Measurements from ENCODE around the gene MAP3K14. TPM values are rescaled to one million over a fixed set of nuclear protein-coding genes. Genes with fewer than 3 reads are reported as not detected.
A peak's percentile ranks its signal among the peaks of the same experiment; 100 is the strongest.

The MAP3K14 gene
- total RNA-seq, 1 donor from 2014 or later: 8.7 TPM

DNA sequence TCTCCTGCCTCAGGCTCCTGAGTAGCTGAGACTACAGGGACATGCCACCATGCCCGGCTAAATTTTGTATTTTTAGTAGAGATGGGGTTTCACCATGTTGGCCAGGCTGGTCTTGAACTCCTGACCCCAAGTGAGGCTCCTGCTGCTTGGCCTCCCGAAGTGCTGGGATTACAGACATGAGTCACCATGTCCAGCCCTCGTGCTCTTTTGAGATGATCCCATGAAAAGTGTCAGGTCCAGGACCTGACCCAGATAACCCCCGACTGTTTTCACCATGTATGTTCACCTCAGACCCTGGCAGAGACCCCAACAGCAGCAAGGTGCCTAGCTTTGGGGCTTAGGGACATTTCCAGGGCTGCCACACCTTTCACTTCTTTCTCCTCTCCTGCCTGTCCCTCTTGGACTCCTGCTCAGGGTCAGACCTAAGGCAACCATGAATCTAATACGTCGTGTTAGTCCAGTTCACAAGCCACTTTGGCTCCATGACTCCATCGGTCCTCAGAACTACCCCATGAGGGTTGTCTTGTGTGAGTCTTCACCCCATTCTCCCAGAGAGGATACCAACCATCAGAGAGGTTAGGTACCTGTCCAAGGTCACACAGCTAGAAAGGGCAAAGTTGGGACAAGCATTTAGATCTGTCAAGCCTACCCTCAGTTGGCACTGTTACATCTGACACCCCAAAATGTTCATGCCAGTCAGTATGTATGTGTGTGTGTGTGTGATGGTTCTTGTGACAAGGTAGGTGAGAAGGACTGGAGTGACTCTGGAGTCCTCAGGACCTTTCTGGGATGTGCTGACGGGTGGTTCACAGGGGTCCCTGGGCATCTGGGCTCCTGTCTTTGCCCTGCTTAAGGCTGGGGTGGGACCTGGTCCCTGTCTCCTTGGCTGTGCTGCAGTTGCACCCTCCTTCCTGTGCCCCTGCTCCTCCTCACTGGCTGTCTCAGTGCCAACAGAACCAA lies 23.1 kb upstream of the MAP3K14 start:
- DNase-seq (ENCODE audit: low spot score): peak; percentile 47

DNA sequence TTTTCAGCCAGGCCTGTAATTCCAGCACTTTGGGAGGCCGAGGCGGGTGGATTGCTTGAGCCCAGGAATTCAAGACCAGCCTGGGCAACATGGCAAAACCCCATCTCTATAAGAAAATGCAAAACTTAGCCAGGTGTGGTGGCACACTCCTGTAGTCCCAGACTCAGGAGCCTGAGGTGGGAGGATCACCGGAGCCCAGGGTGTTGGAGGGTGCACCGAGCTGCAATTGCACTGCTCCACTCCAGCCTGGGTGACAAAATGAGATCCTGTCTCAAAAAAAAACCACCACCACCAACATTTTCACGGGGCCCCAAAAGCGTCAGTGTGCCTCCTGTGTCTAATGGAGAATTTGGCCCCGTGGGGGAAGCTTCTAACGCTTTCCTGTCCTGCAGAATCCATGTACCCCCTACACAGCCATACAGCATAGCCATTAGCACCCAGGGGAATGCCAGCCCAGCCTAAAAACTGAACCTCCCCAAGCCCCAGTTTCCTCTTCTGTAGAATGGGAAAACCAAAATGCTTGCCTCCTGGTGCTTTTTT lies 22.2 kb upstream of the MAP3K14 start:
- peak; percentile 24 for DNase-seq (ENCODE audit: low spot score)

DNA sequence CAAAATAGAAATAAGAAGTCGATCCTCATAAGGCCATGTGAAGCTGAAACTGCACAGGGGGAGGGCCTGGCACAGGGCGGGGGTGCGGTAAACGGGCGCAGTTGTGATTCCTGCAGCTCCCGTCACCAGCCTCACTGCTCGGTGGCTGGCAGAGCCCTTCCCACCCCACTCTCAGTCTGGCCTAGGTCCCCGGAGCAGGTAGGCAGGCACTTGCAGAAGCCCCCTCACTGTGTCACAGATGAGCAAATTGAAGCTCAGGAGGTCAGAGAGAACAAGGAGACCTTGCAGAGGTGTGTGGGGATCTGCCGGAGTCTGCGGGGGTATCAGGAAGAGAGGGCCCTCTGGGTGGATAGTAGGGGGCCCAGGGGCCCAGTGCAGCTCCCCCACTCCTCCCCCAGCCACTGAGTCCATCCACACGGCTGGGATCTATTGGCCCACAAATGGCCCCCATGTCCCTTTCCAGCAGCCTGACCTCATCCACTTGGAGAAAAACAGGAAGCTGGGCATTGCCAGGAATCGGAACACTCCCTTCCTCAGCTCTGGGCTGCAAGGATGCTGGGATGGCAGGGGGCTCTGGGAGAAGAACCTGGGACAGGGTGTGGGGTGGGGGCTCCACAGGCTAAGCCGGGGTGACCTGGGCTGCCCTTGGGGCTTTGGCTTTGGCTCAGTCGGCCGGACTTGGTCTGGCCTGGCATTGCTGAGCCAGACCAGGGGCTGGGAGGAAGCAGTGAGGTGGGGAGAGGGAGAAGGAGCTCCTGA lies 21.4 kb upstream of the MAP3K14 start:
- DNase-seq (ENCODE audit: low spot score): peak; percentile 85

DNA sequence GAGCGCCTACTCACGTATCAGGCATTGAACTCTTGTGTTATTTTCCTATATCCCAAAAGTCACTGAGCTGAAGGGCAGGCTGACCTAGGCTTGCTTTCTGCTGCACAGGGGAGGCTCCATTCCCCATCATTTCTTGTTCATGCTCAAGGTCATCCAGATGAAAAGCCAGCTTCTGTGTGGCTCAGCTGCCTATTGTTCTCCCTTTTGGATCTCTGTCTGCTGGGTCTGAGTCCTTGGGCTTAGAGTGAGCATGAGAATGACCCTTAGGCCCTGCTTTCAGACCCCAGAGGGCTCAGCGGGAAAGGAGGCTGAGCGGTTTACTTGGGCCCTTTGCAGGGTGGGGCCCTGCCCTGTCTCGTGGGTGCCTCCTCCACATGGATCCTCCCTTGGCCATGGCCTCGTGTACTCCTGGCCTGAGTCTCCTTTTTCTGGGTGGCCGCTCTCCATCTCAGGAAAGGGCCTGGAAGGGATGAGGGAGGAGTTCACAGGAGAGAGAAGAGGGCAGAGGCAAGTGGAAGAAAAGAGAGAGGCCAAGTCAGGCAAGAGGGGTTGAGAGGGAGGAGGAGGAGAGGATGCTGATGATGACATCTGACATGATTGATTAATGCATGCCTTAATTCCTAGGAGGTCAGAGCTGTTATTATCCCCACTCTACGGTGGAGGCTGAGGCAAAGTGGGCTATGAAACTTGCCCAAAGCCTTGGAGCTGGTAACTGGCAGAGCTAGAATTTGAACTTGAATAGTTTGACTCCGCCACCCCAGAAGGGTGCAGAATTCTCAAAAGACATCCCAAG lies 19.8 kb upstream of the MAP3K14 start:
- peak; percentile 20 for DNase-seq (ENCODE audit: low spot score)

DNA sequence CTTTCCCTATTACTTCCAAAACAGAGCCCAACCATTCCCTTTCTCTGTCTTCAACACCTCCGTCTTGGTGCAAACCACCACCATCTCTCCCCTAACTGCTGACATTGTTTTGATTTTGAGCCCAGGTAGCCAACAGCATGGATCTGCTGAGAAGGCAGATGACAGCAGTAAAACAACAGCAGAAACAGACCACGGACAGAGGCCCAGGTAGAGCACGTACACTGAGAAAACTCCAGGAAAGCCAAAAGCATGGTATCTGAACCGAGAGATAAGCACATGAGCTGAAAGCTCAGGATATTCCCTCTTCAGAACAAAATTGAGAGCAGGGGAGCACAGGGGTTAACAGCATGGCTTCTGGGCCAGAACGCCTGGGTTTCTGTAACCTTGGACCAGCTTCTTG lies 18.9 kb upstream of the MAP3K14 start:
- DNase-seq (ENCODE audit: low spot score): peak; percentile 9

DNA sequence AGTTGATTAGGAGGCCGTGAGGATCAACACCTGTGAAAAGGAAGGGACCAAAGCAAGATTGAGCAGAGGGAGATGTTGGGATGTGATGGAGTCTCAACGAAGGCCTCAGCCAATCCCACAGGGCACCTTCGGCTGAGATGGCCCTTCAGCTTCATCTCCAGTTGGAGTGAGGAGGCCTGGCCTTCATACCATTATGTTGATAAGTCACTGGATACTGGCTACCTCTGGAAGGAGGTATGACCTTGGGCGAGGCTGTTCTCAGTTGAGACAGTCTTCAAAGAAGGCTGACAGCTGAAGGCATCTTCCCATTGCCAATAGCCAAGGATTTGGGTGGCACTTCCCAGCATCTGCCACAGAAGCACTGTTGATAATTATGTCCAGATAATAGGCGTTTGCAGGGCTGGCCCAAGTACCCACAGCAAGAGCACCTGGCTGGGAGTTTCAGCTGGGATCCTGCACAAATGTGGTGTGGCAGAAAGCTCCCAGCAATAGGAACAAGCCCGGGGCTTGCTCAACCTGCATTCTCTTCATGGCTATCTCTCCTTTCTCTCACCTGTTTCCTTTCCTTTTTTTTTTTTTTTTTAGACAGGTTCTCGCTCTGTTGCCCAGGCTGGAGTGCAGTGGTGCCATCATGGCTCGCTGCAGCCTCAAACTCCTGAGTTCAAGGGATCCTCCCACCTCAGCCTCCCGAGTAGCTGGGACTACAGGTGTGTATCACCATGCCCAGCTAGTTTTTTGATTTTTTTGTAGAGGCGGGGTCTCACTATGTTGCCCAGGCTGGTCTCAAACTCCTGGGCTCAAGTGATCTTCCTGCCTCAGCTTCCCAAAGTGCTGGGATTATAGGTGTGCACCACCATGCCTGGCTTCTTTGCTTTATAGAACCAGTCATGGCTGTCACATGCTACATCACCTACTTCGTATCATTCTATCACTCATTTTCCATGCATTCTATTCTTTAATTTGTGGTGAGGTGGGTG lies 18.2 kb upstream of the MAP3K14 start:
- peak; percentile 37 for DNase-seq (ENCODE audit: low spot score)

DNA sequence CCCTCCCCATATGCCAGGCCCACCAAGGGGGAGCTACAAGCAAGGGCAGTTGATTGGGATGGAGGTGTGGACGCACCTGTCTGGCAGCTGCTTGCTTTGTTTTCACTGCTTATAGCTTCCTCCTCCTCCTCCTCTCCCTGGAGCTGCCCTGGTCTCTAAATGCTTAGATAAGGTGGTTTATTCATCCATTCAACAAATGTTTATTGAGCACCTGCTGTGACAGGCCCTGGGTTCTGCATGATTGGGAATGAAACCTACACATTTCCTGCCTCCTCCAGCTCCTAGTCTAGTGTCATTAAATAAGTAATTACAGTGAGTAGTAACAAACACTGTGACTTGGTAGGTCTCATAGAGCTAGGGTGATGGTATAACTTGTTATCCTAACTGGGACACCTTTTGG lies 17.4 kb upstream of the MAP3K14 start:
- peak; percentile 43 for DNase-seq (ENCODE audit: low spot score)

DNA sequence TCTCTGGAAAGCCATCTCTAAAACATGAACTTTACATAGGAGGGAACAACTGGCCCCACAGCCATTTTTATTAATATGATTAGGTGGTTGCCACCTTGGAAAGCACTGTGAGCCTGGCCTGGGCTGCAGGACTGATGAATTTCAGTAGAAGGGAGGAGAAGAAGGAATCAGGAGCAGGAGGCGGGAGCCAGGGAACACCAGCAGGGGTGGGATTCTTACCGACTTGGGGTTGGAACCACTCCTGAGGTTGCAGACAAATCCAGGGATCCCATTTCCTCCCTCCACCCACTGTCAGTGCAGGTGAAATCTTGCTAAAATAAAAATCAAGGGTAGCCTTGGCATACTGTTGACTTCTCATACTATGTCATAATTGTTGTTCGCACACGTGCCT lies 16.9 kb upstream of the MAP3K14 start:
- DNase-seq (ENCODE audit: low spot score): peak; percentile 41

DNA sequence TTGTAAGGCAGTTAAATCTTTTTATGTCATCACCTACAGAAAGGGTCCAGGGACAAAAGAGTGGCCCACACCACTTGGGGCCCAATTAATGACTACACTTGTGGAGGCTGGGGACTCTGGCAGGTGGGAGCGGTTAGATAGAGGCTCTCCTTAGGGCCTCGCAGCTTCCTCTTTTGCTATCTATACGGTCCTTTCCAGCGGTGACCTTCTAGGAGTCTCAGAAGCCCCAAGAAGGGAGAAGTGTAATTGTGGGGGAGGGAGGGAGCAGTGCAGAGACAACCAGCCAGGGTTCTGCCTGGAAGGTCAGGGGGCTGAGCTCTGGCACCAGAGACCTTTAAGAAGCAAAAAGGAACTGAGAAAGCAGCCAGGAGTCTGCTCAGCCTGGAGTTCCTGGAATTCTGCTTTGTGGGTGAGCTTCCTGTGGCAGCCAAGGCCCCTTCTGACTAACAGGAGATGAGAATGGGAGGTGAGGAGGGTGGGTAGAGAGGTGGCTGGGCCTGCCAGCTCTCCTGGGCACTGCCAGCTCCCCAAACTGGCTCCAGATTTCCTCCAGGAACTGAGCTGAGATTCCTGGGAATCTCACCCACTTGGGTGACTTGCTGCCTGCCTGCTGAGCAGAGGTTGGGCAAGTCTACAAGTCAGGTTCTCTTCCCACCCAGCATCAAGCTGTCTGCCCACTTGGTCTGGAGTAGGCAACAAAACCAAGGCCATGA lies 16.3 kb upstream of the MAP3K14 start:
- DNase-seq (ENCODE audit: low spot score): peak; percentile 28

DNA sequence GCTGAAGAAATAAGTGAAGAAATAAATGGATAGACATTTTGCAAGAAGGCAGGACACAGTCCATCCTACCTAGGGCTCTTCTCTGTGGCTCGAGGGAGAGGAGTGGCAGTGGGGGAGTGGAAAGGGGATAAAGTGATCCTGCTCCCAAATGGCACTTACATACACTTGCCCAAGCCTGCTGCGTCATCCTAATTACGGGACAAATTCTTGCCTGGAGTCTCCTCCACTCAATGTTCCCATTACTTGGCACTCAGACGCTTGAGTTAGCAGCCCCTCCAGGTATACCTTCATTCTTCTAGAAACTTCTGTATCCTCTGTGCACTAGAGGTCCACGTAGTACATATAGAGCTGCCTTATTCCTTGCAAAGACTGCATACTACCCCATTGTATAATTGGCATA lies 15.7 kb upstream of the MAP3K14 start:
- peak; percentile 28 for DNase-seq (ENCODE audit: low spot score)

DNA sequence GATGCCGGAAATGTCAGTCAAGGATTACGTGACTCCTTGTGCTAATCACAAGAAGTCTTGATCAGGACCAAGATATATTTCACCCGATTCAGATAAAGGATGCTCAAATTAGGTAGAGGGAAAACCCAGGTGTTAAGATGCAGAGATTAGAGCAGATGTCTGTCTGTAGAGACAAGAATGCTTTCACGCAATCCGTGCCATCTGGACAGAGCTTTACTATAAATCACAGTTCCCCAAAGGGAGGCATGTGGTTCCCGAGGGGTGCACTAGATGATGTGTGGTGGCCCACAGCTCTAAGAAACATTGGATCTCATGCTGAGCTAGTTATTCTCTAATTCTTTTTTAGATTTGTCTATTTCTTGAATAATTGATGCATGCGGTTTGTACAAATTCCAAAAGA lies 9.8 kb upstream of the MAP3K14 start:
- no peak for DNase-seq (ENCODE audit: low spot score)

DNA sequence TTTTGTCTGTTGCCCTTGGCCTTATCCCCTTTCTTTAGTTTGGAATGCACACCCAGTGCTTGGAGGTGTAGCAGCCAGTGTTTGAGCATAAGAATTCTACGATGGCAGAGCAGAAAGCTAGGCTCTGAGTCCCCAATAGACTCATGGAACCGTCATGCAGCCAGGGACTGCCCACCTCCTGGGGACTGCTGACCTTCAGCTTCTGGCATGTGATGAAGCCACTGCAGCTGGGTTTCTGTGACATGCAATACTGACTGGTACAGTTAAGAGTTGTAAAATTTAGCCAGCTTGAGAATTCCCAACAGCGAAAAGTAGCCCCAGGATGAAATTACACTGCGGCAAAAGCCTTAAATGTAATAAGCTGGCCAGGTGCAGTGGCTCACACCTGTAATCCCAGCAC lies 9.0 kb upstream of the MAP3K14 start:
- peak; percentile 28 for DNase-seq (ENCODE audit: low spot score)

DNA sequence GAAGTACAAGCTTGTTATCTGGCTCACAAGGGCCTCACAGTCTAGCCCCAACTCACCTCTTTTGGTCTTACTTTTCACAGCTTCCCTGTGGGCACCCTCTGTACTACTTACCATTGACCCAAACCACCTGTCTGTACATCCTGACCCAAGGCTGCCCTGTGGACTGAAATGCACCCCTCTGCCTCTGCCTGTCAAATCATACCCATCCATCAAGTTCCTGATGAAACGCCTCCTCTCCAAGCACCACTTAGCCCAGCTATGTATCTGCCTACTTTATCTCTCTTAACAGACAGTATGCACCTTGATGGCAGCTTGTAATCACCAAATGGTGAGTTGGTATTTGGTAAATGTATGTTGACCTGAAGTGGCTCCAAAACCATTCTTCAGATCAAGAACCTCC lies 7.5 kb upstream of the MAP3K14 start:
- DNase-seq (ENCODE audit: low spot score): no peak

DNA sequence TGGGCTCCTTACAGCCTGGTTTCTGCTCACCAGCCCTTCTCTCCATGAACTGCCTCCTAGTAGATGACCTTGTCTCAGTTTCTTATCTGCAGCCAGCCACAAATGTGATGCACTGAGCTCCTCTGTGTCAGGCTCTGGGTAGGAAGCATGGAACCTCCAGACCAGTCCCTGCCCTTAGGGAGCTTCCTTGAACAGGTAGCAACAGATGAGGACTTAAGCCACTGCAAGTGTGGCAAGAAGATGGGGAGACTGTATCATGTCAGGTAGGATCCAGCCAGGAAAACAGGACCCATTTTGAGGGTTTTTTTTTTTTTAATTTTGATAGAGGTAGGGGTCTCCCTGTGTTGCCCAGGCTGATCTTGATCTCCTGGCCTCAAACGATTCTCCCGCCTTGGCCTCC lies 5.3 kb upstream of the MAP3K14 start:
- no peak for DNase-seq (ENCODE audit: low spot score)

DNA sequence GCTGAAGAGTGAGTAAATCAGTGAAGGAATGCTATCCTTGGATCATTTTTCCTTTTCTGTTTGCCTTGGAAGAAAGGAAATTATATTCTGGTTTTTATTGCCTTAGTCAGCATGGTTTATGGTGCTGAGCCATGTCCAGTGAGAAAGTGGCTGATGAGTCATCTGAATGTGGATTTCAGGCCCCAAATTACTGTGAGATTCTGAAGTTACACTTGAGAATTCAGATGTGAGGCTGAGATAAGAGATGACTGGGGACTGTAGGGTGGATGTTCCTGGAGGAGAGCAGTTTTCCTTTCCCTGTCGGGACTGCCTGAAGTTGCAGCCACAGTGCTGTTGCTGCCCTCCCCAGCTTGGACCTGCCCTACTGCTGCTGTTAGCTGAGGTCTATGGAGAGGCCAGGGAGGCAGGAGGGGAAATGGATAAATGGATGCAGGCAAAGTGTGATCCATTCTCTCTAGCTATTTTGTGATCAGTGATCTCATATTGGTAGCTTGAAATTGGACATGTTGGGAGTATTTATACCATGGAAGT lies 4.2 kb upstream of the MAP3K14 start:
- no peak for DNase-seq (ENCODE audit: low spot score)

DNA sequence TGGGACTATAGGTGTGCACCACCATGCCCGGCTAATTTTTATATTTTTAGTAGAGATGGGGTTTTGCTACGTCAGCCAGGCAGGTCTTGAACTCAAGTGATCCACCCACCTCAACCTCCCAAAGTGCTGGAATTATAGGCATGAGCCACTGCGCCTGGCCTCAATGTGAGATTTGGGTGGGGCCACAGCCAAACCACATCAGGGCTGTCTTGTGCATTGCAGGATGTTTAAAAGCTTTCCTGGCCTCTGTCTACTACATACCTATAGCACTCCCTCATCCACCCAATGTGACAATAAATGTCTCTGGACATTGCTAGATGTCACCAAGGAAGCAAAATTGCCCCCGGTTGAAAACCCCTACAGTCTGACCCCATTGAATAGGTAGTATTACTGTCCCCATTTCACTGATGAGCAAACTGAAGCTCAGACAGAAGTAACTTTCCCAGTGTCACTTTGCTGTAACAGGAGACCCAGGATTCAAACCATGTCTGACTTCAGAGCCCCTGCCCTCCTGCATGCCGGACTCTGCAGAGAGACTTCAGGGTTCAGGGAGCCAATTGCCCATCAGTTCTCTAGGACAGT lies 3.6 kb upstream of the MAP3K14 start:
- no peak for DNase-seq (ENCODE audit: low spot score)

DNA sequence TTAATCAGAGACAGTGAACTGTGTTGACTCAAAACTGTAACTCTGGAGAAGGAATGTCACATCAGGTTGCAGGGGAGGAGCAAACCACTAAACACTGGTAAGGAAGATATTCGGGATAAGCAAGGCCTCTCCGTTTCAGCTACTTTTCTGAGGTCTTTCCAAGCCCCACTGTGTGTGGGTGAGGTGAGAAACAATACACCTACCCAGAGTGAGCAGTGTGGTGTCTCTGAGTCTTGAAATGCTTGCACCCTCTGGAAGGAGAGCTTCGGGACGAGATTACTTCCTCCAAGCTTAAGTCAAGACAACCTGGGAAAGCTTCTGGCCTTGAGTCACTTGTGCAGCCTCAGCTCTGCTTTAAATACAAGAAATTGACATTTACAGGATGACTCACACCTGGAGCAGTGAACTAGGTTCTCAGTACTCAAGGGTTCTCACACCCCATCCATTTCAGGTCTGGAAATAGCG lies 2.5 kb upstream of the MAP3K14 start:
- no peak for DNase-seq (ENCODE audit: low spot score)

DNA sequence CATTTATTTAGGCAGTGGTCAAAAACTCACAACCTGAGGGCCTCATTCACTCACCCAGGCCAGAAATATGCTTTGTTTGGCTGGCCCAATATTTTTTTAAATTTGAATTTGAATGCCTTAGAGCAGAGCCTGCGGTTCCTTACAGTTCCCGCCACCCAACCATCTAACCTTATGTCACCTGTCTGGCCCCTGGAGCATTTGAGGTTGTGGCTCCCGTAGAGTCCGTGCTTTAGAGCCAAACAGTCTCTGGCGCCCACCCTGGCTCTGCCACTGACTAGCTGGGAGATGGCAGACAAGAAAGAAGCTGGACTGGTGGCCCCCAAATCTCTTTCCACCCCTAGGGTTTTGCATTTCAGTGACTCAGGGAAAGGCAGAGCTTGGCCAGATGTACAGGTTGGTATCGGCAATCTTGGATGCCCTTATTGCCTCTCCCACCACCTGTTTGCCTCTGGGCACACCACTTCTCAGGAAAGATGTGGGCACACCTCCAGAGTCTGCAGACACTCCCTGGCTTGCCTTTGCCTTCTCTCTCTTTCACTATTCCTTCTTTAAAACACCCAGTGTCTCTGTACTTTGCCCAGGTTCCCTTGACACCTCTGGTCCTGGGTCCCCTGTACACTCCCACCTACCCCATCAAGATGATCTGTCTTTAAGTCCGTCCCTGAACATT lies 1.9 kb upstream of the MAP3K14 start:
- DNase-seq (ENCODE audit: low spot score): no peak
